ENCODE measurements around the gene PPP3CA.
"Not testable (repeated sequence)": the region's sequence is repeated elsewhere in the genome, so short reads cannot be mapped to it uniquely, and the experiment has no call there.

PPP3CA gene

DNA sequence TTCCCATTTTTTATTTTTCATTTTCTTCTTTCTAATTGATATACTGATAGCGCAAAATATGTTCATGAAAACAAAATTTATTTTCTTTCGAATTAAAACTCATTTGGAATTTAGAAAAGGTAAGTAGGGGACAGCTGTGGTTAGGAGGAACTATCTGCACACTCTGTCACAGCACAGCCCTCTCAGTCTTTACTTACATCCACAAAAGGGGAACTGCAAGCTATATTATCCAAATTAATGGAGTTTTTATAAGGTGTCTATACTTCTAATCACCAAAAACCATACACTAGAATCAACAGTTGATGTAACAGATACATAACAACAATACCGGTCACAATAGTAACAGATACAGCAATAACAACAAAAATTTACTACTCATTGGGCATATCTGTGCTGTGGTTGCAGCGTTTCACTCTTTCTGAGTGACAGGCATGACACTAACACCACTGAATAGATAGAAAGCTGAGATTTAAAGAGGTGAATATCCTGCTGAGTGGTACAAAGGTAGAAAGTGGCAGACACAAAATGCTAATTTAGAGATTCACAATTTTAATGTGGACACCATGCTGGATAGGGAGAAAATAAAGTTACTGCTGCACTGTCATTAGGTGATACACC is 160.7 kb downstream of the PPP3CA start:
- TF ChIP-seq, protein P1, sequence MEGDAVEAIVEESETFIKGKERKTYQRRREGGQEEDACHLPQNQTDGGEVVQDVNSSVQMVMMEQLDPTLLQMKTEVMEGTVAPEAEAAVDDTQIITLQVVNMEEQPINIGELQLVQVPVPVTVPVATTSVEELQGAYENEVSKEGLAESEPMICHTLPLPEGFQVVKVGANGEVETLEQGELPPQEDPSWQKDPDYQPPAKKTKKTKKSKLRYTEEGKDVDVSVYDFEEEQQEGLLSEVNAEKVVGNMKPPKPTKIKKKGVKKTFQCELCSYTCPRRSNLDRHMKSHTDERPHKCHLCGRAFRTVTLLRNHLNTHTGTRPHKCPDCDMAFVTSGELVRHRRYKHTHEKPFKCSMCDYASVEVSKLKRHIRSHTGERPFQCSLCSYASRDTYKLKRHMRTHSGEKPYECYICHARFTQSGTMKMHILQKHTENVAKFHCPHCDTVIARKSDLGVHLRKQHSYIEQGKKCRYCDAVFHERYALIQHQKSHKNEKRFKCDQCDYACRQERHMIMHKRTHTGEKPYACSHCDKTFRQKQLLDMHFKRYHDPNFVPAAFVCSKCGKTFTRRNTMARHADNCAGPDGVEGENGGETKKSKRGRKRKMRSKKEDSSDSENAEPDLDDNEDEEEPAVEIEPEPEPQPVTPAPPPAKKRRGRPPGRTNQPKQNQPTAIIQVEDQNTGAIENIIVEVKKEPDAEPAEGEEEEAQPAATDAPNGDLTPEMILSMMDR (conservative IDR thresholded peaks at IDR 0.05; ENCODE audit: low read depth, low read length), result no peak
- DNase-seq (ENCODE audit: low read depth), result no peak
- H3K4me3 ChIP-seq (ENCODE audit: low read depth, low read length), result no peak overlapping the region

DNA sequence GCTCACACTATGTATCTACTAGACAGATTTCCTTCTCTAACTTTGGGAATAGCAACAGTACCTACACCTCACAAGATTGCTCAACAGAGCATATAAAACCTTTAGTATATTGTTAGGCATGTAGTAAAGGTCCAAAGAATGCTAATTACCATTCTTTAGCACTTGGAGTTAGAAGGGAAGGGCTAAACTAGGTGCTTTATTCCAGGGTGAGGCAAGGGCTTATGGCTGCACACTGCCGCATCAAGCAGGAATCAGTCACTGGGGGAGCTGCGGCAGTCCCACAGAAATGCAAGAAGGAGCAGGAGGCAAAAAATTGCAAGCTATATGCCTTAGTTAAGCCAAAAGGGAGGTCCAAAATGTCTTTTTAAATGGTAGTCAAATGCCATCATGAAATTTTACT is 162.7 kb downstream of the PPP3CA start:
- TF ChIP-seq, protein P1 (conservative IDR thresholded peaks at IDR 0.05; ENCODE audit: low read depth, low read length), result no peak
- no peak overlapping the region for H3K4me3 ChIP-seq (ENCODE audit: low read depth, low read length)
- no peak for DNase-seq (ENCODE audit: low read depth)

DNA sequence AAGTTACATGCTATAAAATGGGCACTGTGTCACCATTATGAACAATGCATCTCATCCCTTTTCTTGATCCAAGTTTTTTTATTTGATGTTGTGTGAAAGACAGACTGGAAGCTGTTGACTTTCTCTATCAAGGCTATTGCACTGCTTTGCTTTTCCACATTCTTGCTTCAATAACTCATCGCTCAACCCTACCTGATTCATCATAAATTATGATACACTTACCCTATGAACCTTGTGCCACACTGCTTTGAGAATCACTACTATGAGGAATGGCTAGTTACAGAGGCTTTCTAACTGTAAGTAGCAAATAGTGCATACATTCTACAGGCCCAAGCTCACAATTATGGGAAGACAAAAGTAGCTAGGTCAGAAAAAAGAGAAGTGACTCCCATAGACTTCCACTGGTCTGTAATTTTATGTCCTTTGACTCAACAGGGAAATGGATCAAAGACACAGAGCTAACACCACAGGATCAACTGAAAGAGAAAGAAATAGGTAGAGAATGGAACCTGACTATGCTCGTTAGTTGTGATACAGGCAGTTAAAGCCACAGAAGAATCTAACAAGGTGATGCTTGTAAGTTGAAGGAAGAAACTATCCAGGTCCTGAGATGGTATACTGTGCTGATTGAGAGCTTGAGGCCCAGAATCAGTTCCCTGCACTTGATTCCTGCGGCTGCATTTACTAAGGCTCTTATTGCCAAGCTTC is 163.5 kb downstream of the PPP3CA start:
- peak; percentile 23 for DNase-seq (ENCODE audit: low read depth)
- TF ChIP-seq, protein P1 (conservative IDR thresholded peaks at IDR 0.05; ENCODE audit: low read depth, low read length), result no peak
- no peak overlapping the region for H3K4me3 ChIP-seq (ENCODE audit: low read depth, low read length)

DNA sequence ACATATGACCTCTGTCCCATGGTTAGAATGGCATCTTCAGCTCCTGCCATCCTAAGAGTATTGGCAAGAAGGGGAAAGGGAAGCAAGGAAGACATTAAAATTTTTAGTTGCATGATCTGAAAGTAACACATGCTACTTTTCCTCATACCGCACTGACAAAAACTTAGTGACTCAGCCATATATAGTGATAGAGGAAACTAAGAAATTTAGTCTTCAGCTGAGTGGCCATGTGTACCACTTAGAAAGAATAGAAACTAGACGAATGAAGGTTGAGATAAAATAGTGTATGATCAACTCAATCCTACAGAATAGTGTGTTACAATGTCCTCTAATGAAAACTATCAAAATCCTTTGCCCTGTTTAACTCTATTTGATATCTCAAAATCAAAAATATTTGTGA is 164.1 kb downstream of the PPP3CA start:
- no peak overlapping the region for H3K4me3 ChIP-seq (ENCODE audit: low read depth, low read length)
- DNase-seq (ENCODE audit: low read depth), result no peak
- TF ChIP-seq, protein P1 (conservative IDR thresholded peaks at IDR 0.05; ENCODE audit: low read depth, low read length), result no peak

DNA sequence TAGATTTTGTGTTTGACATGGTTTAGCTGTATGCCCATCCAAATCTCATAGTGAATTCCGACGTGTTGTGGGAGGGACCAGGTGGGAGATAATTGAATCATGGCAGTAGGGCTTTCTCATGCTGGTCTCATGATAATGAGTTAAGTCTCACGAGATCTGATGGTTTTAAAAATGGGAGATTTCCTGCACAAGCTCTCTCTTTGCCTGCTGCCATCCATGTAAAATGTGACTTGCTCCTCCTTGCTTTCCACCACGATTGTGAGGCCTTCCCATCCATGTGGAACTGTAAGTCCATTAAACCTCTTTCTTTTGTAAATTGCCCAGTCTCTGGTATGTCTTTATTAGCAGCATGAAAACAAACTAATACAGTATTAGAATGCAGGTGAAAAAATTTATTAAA is 164.6 kb downstream of the PPP3CA start:
- not testable (repeated sequence) for DNase-seq (ENCODE audit: low read depth); H3K4me3 ChIP-seq (ENCODE audit: low read depth, low read length)

DNA sequence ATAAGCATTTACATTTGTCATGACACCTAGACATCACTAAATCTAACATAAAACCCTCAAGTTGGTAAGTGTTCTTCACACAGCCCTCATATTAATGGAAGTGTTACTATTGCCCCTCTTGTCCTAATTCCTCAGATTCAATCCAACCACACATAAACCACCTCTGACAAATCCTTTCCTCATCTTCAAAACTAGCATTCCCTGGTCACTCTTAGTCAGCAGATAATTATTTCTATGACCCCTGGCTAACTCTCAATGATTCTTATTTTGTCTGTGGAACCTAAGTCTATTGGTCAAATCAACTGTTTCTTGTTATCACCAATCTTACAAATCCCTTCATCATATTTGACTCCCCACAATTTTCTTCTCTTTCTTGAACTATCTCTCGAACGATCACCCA is 168.6 kb downstream of the PPP3CA start:
- DNase-seq (ENCODE audit: low read depth), result peak; percentile 37
- no peak overlapping the region for H3K4me3 ChIP-seq (ENCODE audit: low read depth, low read length)
- TF ChIP-seq, protein P1 (conservative IDR thresholded peaks at IDR 0.05; ENCODE audit: low read depth, low read length), result no peak

DNA sequence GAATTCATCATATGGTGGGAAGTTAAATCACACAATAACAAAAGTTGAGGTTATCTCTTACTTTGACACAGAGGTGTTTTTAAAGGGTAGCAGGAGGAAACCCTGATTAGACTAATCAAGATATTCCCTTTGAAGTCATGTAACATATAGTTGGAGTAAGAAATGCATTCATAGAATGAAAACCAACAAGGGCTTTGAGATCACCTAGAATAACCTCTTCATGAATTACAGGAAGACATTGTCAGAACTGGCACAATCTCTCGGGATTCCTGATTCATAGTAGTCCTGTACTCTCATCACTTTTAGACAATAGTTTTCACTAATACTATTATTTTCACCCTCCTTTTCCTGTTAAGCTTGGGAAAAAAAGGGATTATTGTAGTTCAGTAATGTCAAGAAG is 170.2 kb downstream of the PPP3CA start:
- no peak overlapping the region for H3K4me3 ChIP-seq (ENCODE audit: low read depth, low read length)
- no peak for DNase-seq (ENCODE audit: low read depth)
- TF ChIP-seq, protein P1 (conservative IDR thresholded peaks at IDR 0.05; ENCODE audit: low read depth, low read length), result no peak

All from choroid plexus epithelial cell (primary cell).